Measurements from ENCODE around the gene DDHD1. TPM values are rescaled to one million over a fixed set of nuclear protein-coding genes. Genes with fewer than 3 reads are reported as not detected.
"Not testable (repeated sequence)": the region's sequence is repeated elsewhere in the genome, so short reads cannot be mapped to it uniquely, and the experiment has no call there.

Gene DDHD1
- total and polyA plus RNA-seq, 5 donors from 2014 or later = 8.3 to 81.7 (median 10.2) TPM

DNA sequence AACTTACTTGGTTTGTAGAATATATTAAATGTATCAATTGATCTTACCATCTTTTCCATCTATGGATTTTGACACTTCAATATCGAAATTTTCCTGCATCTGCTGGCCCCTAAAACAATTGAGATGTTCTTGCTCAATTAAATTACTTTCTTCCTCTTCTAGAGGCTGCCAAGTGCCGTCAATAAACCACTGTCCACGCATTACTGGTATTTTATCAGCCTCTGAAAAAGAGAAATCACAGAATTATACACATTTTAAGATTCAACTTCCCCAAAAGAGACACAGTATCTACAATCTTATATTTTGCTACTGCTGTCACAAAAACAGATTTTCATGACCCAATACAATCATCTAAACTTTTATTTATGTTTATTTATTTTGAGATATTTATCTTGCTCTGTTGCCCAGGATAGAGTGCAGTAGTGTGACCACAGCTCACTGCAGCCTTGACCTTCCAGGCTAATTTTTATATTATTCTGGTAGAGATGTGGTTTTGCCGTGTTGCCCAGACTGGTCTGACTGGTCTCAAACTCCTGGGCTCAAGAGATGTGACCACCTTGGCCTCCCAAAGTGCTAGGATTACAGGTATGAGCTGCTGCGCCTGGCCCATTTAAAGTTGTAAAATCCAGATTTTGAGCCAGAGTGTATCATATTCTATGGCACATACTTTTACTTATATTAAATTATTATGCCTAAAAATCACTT is 49.3 kb downstream of the DDHD1 start:
- Histone ChIP-seq H3K27me3 (ENCODE audit: control insufficient read depth, insufficient read depth, low read length) (no peaks in the 10 kb centered on the region), H3K4me1 (ENCODE audit: control insufficient read depth, insufficient read depth, low read length, poor library complexity, severe bottlenecking) (peaks cover 9% of the 10 kb centered on the region), H3K4me3 (ENCODE audit: low read depth, low read length) (no peak overlapping the region), H3K9me3 (ENCODE audit: control insufficient read depth in 2 of 2, low read length in 2 of 2) (no peaks in the 10 kb centered on the region), H3K36me3 (ENCODE audit: control insufficient read depth, insufficient read depth, low read length) (peaks cover 8% of the 10 kb centered on the region), H3K27ac (ENCODE audit: insufficient read depth, low read length, poor library complexity, severe bottlenecking) (no peak overlapping the region)
- no peak overlapping the region for H3K27ac Mint-ChIP-seq
- H3K4me1 Mint-ChIP-seq = peaks cover 0 to 21% (median 15%) of the 10 kb centered on the region in 4 donors
- H3K27me3 Mint-ChIP-seq = no peaks in the 10 kb centered on the region
- peaks cover 23% of the 10 kb centered on the region for H3K36me3 Mint-ChIP-seq
- H3K9me3 Mint-ChIP-seq = peaks cover 0 to 1% (median 0%) of the 10 kb centered on the region in 7 donors
- DNase-seq = no peak
- no peak for ATAC-seq (ENCODE audit: low read depth in 2 of 2)
- no peak overlapping the region for H3K4me3 Mint-ChIP-seq

- H3K4me1 Mint-ChIP-seq = peaks cover 0 to 19% (median 16%) of the 10 kb centered on the region in 4 donors
- Histone ChIP-seq H3K27ac (ENCODE audit: insufficient read depth, low read length, poor library complexity, severe bottlenecking) (no peak overlapping the region), H3K36me3 (ENCODE audit: control insufficient read depth, insufficient read depth, low read length) (peaks cover 23% of the 10 kb centered on the region), H3K9me3 (ENCODE audit: control insufficient read depth in 2 of 2, low read length in 2 of 2) (no peaks in the 10 kb centered on the region), H3K4me3 (ENCODE audit: low read depth, low read length) (no peak overlapping the region), H3K4me1 (ENCODE audit: control insufficient read depth, insufficient read depth, low read length, poor library complexity, severe bottlenecking) (no peaks in the 10 kb centered on the region), H3K27me3 (ENCODE audit: control insufficient read depth, insufficient read depth, low read length) (no peaks in the 10 kb centered on the region)
- H3K4me3 Mint-ChIP-seq = no peak overlapping the region
- no peak overlapping the region for H3K27ac Mint-ChIP-seq
- DNase-seq (no peak), ATAC-seq (ENCODE audit: low read depth in 2 of 2) (no peak)
- no peaks in the 10 kb centered on the region for H3K9me3 Mint-ChIP-seq
- peaks cover 43% of the 10 kb centered on the region for H3K36me3 Mint-ChIP-seq
- no peaks in the 10 kb centered on the region for H3K27me3 Mint-ChIP-seq
These were observed 59.9 kb downstream of the DDHD1 start for GRCh38 chr14:53093206-53093605.

DNA sequence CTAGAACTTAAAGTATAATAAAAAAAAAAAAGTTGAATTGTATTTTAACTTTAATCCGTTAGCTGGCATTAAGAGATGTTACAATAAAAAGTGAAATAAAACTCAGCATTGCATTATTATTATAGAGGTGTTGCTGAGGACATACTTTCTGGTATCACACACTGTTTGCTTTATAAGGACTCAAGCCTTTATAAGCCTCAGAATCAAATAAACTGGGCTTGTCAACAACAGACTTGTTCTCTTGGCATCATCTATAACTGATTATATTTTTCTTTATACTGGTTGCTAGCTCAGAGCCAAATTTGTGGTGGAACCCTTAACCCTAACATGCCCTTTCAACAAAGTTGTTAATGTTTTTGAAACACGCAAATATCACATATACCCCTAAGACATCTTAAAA is 62.3 kb downstream of the DDHD1 start:
- ATAC-seq (ENCODE audit: low read depth in 2 of 2) (no peak), DNase-seq (no peak)
- Histone ChIP-seq H3K9me3 (ENCODE audit: control insufficient read depth in 2 of 2, low read length in 2 of 2) (no peaks in the 10 kb centered on the region), H3K4me3 (ENCODE audit: low read depth, low read length) (no peak overlapping the region), H3K27me3 (ENCODE audit: control insufficient read depth, insufficient read depth, low read length) (no peaks in the 10 kb centered on the region), H3K36me3 (ENCODE audit: control insufficient read depth, insufficient read depth, low read length) (peaks cover 18% of the 10 kb centered on the region), H3K27ac (ENCODE audit: insufficient read depth, low read length, poor library complexity, severe bottlenecking) (no peak overlapping the region), H3K4me1 (ENCODE audit: control insufficient read depth, insufficient read depth, low read length, poor library complexity, severe bottlenecking) (no peaks in the 10 kb centered on the region)
- H3K27me3 Mint-ChIP-seq = no peaks in the 10 kb centered on the region
- peaks cover 62% of the 10 kb centered on the region for H3K36me3 Mint-ChIP-seq
- H3K9me3 Mint-ChIP-seq = peaks cover 0 to 2% (median 0%) of the 10 kb centered on the region in 7 donors
- H3K4me3 Mint-ChIP-seq = no peak overlapping the region
- H3K4me1 Mint-ChIP-seq = peaks cover 5 to 29% (median 28%) of the 10 kb centered on the region in 4 donors
- H3K27ac Mint-ChIP-seq = no peak overlapping the region

GRCh38 chr14:53084954-53085353 is 68.2 kb downstream of the DDHD1 start:
- Mint-ChIP-seq H3K4me1 (peaks cover 5 to 30% (median 22%) of the 10 kb centered on the region in 4 donors), H3K36me3 (peaks cover 61% of the 10 kb centered on the region)
- not testable (repeated sequence) for H3K9me3 Mint-ChIP-seq; H3K27me3 ChIP-seq (ENCODE audit: control insufficient read depth, insufficient read depth, low read length); H3K4me3 Mint-ChIP-seq; H3K4me1 ChIP-seq (ENCODE audit: control insufficient read depth, insufficient read depth, low read length, poor library complexity, severe bottlenecking); ATAC-seq (ENCODE audit: low read depth in 2 of 2); H3K9me3 ChIP-seq (ENCODE audit: control insufficient read depth in 2 of 2, low read length in 2 of 2); H3K27ac Mint-ChIP-seq; DNase-seq; H3K4me3 ChIP-seq (ENCODE audit: low read depth, low read length); H3K27ac ChIP-seq (ENCODE audit: insufficient read depth, low read length, poor library complexity, severe bottlenecking); H3K27me3 Mint-ChIP-seq
- H3K36me3 ChIP-seq (ENCODE audit: control insufficient read depth, insufficient read depth, low read length) = peaks cover 18% of the 10 kb centered on the region

- Mint-ChIP-seq H3K9me3 (no peaks in the 10 kb centered on the region), H3K27ac (no peak overlapping the region)
These were observed 88.6 kb downstream of the DDHD1 start for GRCh38 chr14:53064475-53064874.

DNA sequence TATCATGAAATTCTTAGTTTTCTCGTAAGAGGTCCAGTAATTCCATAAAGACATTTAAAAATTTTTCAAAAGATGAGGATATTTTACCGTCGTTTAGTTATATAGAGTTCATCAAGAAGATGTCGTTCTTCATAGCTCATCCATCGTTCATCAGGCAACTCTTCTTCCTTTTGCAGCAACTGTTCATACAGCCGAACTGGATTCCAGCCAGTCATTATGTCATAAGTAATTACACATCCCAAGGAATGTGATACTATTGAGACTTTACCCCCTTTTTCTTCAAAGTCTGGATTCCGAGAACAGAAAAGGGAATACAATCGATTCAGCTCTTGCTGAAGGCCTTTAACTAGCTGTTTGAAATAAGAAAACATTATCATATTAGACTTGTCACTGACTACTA is 90.3 kb downstream of the DDHD1 start:
- H3K4me3 ChIP-seq (ENCODE audit: low read depth, low read length) = no peak overlapping the region
- Mint-ChIP-seq H3K4me3 (no peak overlapping the region), H3K4me1 (peaks cover 0 to 25% (median 6%) of the 10 kb centered on the region in 4 donors), H3K27me3 (no peaks in the 10 kb centered on the region), H3K9me3 (no peaks in the 10 kb centered on the region), H3K36me3 (peaks cover 16% of the 10 kb centered on the region), H3K27ac (no peak overlapping the region)
- ATAC-seq (ENCODE audit: low read depth in 2 of 2) (no peak), DNase-seq (no peak)
- no peaks in the 10 kb centered on the region for H3K9me3 ChIP-seq (ENCODE audit: control insufficient read depth in 2 of 2, low read length in 2 of 2)
- H3K4me1 ChIP-seq (ENCODE audit: control insufficient read depth, insufficient read depth, low read length, poor library complexity, severe bottlenecking) = no peaks in the 10 kb centered on the region
- no peaks in the 10 kb centered on the region for H3K27me3 ChIP-seq (ENCODE audit: control insufficient read depth, insufficient read depth, low read length)
- no peak overlapping the region for H3K27ac ChIP-seq (ENCODE audit: insufficient read depth, low read length, poor library complexity, severe bottlenecking)
- peaks cover 28% of the 10 kb centered on the region for H3K36me3 ChIP-seq (ENCODE audit: control insufficient read depth, insufficient read depth, low read length)

More at GRCh38 chr14:53064475-53064874, 88.6 kb downstream of the DDHD1 start:
- H3K27me3 Mint-ChIP-seq = no peaks in the 10 kb centered on the region
- no peaks in the 10 kb centered on the region for H3K9me3 ChIP-seq (ENCODE audit: control insufficient read depth in 2 of 2, low read length in 2 of 2)
- peaks cover 25% of the 10 kb centered on the region for H3K36me3 ChIP-seq (ENCODE audit: control insufficient read depth, insufficient read depth, low read length)
- DNase-seq (no peak), ATAC-seq (ENCODE audit: low read depth in 2 of 2) (no peak)
- no peak overlapping the region for H3K4me3 Mint-ChIP-seq
- H3K27me3 ChIP-seq (ENCODE audit: control insufficient read depth, insufficient read depth, low read length) = no peaks in the 10 kb centered on the region
- no peak overlapping the region for H3K4me3 ChIP-seq (ENCODE audit: low read depth, low read length)
- no peaks in the 10 kb centered on the region for H3K4me1 ChIP-seq (ENCODE audit: control insufficient read depth, insufficient read depth, low read length, poor library complexity, severe bottlenecking)
- peaks cover 0 to 20% (median 6%) of the 10 kb centered on the region in 4 donors for H3K4me1 Mint-ChIP-seq
- no peak overlapping the region for H3K27ac ChIP-seq (ENCODE audit: insufficient read depth, low read length, poor library complexity, severe bottlenecking)
- H3K36me3 Mint-ChIP-seq = peaks cover 17% of the 10 kb centered on the region

DNA sequence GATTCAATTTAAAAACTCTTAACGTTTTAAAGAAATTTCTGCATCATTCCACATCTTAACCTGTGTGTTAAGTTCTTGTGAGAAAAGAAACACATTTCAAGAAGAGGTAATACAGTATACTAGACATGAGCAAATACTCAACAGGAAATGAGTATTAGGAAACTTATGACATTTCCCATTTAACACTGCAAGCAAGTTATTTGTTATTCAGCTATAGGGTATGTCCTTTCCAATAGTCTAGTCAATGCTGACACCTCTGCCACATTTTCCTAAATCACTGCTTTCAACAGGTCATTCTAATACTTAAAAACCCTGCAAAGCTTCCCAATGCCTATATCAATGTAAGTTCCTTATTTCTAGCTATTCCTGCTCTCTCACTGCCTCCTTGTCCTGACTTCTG is 93.1 kb downstream of the DDHD1 start:
- ATAC-seq (ENCODE audit: low read depth in 2 of 2) (no peak), DNase-seq (no peak)
- Histone ChIP-seq H3K9me3 (ENCODE audit: control insufficient read depth in 2 of 2, low read length in 2 of 2) (no peaks in the 10 kb centered on the region), H3K27me3 (ENCODE audit: control insufficient read depth, insufficient read depth, low read length) (no peaks in the 10 kb centered on the region), H3K36me3 (ENCODE audit: control insufficient read depth, insufficient read depth, low read length) (peaks cover 30% of the 10 kb centered on the region), H3K4me1 (ENCODE audit: control insufficient read depth, insufficient read depth, low read length, poor library complexity, severe bottlenecking) (no peaks in the 10 kb centered on the region), H3K27ac (ENCODE audit: insufficient read depth, low read length, poor library complexity, severe bottlenecking) (no peak overlapping the region), H3K4me3 (ENCODE audit: low read depth, low read length) (no peak overlapping the region)
- no peak overlapping the region for H3K4me3 Mint-ChIP-seq
- no peaks in the 10 kb centered on the region for H3K9me3 Mint-ChIP-seq
- peak overlapping the region in 1 of 3 donors; percentile 9 for H3K27ac Mint-ChIP-seq
- peaks cover 16% of the 10 kb centered on the region for H3K36me3 Mint-ChIP-seq
- H3K4me1 Mint-ChIP-seq = peaks cover under 1 to 24% (median 7%) of the 10 kb centered on the region in 4 donors
- no peaks in the 10 kb centered on the region for H3K27me3 Mint-ChIP-seq

- no peaks in the 10 kb centered on the region for H3K9me3 Mint-ChIP-seq
- no peaks in the 10 kb centered on the region for H3K4me1 ChIP-seq (ENCODE audit: control insufficient read depth, insufficient read depth, low read length, poor library complexity, severe bottlenecking)
- ATAC-seq (ENCODE audit: low read depth in 2 of 2) (peak; percentile 44 to 66), DNase-seq (peak in 2 of 3 donors; percentile 44 to 67)
- H3K4me1 Mint-ChIP-seq = peaks cover 2 to 5% (median 4%) of the 10 kb centered on the region in 4 donors
- H3K36me3 ChIP-seq (ENCODE audit: control insufficient read depth, insufficient read depth, low read length) = peaks cover 40% of the 10 kb centered on the region
- H3K27ac Mint-ChIP-seq = peak overlapping the region in 2 of 3 donors; percentile 5 to 9
- H3K27ac ChIP-seq (ENCODE audit: insufficient read depth, low read length, poor library complexity, severe bottlenecking) = no peak overlapping the region
- no peak overlapping the region for H3K4me3 ChIP-seq (ENCODE audit: low read depth, low read length)
- no peaks in the 10 kb centered on the region for H3K9me3 ChIP-seq (ENCODE audit: control insufficient read depth in 2 of 2, low read length in 2 of 2)
- H3K27me3 Mint-ChIP-seq = no peaks in the 10 kb centered on the region
- no peaks in the 10 kb centered on the region for H3K27me3 ChIP-seq (ENCODE audit: control insufficient read depth, insufficient read depth, low read length)
- H3K36me3 Mint-ChIP-seq = peaks cover 21% of the 10 kb centered on the region
- no peak overlapping the region for H3K4me3 Mint-ChIP-seq
These were observed 98.1 kb downstream of the DDHD1 start for GRCh38 chr14:53055003-53055402.
